ENCODE results near the gene GPR101.
"Not testable (repeated sequence)": the region's sequence is repeated elsewhere in the genome, so short reads cannot be mapped to it uniquely, and the experiment has no call there.

GPR101 gene

DNA sequence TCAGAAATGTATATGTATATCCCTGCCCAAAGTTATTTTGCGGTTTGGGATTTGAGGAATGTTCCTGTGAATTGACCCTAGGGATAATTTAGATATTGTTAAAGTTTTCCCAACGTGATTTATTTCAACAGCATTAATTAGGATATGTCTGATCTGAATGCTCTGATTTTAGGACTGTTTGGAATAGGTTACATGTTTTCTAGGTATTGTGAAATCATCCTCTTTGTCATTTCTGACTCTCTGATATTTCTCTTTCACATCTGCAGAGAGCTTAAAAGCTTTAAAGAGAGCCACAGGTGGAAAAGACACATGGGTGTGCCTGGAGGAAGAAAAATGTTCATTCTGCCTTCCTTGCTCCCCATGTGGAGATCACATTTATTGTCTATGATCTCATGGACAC, 5.1 kb downstream of the GPR101 start:
- DNase-seq (ENCODE audit: low spot score) = no peak

DNA sequence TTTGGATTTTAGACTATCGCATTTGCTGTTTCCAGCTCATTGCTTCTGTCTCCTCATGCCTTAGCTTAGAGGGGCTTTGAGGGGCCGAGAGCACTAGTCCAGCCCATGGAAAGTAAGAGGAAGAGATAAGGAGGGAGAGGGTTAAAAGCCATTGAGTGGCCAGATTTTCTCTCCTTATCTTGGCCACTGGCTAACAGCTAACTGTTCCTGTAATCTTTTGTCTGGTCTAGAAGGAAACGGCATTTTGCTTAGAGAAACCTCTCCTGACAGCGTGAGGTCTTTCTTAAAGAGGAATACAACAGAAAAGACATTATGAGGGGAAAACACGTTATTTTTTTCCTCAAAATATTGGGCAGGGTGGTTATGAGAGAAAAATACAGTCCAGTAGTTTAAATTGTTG, 7.9 kb downstream of the GPR101 start:
- DNase-seq (ENCODE audit: low spot score) = no peak

DNA sequence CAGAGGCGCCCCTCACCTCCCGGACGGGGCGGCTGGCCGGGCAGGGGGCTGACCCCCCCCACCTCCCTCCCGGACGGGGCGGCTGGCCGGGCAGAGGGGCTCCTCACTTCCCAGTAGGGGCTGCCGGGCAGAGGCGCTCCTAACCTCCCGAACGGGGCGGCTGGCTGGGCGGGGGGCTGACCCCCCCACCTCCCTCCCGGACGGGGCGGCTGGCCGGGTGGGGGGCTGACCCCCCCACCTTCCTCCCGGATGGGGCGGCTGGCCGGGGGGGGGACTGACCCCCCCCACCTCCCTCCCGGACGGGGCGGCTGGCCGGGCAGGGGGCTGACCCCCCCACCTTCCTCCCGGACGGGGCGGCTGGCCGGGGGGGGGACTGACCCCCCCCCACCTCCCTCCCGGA, 33.6 kb downstream of the GPR101 start:
- DNase-seq (ENCODE audit: low spot score) = not testable (repeated sequence)

DNA sequence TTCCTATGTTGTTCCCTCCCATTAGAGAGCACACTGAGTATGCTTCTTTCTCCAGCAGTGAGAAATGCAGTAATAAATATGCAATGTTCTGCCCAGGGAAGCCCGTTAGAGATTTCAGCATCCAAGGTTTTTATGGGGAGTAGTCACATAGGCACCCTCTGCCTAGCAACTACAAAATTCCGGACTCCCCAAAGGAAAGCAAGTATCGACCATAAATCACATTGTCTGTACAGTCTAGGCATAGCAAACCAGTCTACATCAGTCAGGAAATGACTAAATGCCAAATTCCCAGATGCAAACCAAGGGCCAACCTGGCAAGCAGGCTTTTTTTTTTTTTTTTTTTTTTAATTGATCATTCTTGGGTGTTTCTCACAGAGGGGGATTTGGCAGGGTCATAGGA, 34.8 kb downstream of the GPR101 start:
- no peak for DNase-seq (ENCODE audit: low spot score)

Data from LoVo (cell line).